Epithelial cell of esophagus (primary cell): ENCODE results near the gene FBXL22.

Experiments used
- DNase-seq: peaks from one replicate; pipeline ENCODE4 v3.0.0; 2010; ENCODE audit warnings: low read depth
- H3K4me3 ChIP-seq: 2 replicates; pipeline ENCODE4 v1.5.1; 2011; ENCODE audit warnings: mild to moderate bottlenecking, low read length, control low read depth
- CTCF ChIP-seq: IDR thresholded peaks from 2 replicates; pipeline ENCODE4 v1.5.1; 2011; ENCODE audit warnings: low read depth, mild to moderate bottlenecking, low read length, control low read depth, inconsistent platforms; ENCODE audit not compliant: insufficient read depth; ENCODE audit errors: missing control alignments

FBXL22 gene

GRCh38 chr15:63593705-63594671 is 3.2 kb upstream of the FBXL22 start:
- DNase-seq, result peak; percentile 75
- TF ChIP-seq CTCF, result no peak
- no peak overlapping the region for H3K4me3 ChIP-seq

- no peak for TF ChIP-seq CTCF
- no peak overlapping the region for H3K4me3 ChIP-seq
- peak; percentile 50 for DNase-seq
Observed at GRCh38 chr15:63595065-63595464, 2.1 kb upstream of the FBXL22 start.

GRCh38 chr15:63595688-63596087 is 1.5 kb upstream of the FBXL22 start:
- DNase-seq, result no peak

GRCh38 chr15:63596676-63597037 is 530 bp upstream of the FBXL22 start:
- DNase-seq, result no peak
- H3K4me3 ChIP-seq, result no peak overlapping the region
- no peak for TF ChIP-seq CTCF

More at GRCh38 chr15:63595688-63596087, 1.5 kb upstream of the FBXL22 start:
- no peak overlapping the region for H3K4me3 ChIP-seq
- TF ChIP-seq CTCF, result no peak

- no peak for DNase-seq
- no peak for TF ChIP-seq CTCF
- H3K4me3 ChIP-seq, result no peak overlapping the region
Observed at GRCh38 chr15:63597821-63598220, 634 bp downstream of the FBXL22 start.

GRCh38 chr15:63598473-63599400 is 1.6 kb downstream of the FBXL22 start:
- no peak overlapping the region for H3K4me3 ChIP-seq
- TF ChIP-seq CTCF, result no peak
- DNase-seq, result no peak
